Keratinocyte (primary cell): ENCODE results near the gene NAV3. TPM values are rescaled to one million over a fixed set of nuclear protein-coding genes. Genes with fewer than 3 reads are reported as not detected.
A peak's percentile ranks its signal among the peaks of the same experiment; 100 is the strongest.

ENCODE experiments used
- DNase-seq: peaks from one replicate; pipeline ENCODE4 v3.0.0-alpha.2; 2011; ENCODE audit warnings: low read depth, missing footprints, low spot score
- FAIRE-seq: peaks from 2 replicates; lab custom pipeline; 2011; peaks lifted over from hg19 to GRCh38; lab: Jason Lieb, UNC
- H2AFZ ChIP-seq: 2 replicates; pipeline ENCODE4 v1.6.0; 2012; ENCODE audit warnings: low read length, control low read depth, inconsistent platforms; ENCODE audit not compliant: control insufficient read depth
- H3K27ac ChIP-seq: 2 replicates; pipeline ENCODE4 v1.5.1; 2011; ENCODE audit warnings: low read length; ENCODE audit not compliant: control insufficient read depth, insufficient read depth
- H3K27me3 ChIP-seq: 3 replicates; pipeline ENCODE4 v1.6.0; 2011; ENCODE audit warnings: low read length; ENCODE audit not compliant: control insufficient read depth, insufficient read depth; ENCODE audit errors: extremely low read depth
- H3K36me3 ChIP-seq, 2 experiments: 2 replicates in 1 of 2; 3 replicates in 1 of 2; pipeline ENCODE4 v1.5.1; 2011; ENCODE audit warnings: low read length in 2 of 2, mild to moderate bottlenecking in 1 of 2; ENCODE audit not compliant: control insufficient read depth in 2 of 2, insufficient read depth in 2 of 2; ENCODE audit errors: extremely low read depth in 1 of 2
- H3K4me1 ChIP-seq: 3 replicates; pipeline ENCODE4 v1.5.1; 2011; ENCODE audit warnings: low read length; ENCODE audit not compliant: control insufficient read depth, insufficient read depth; ENCODE audit errors: extremely low read depth
- H3K4me2 ChIP-seq: 3 replicates; pipeline ENCODE4 v1.6.0; 2011; ENCODE audit warnings: low read depth, low read length; ENCODE audit not compliant: control insufficient read depth, insufficient read depth; ENCODE audit errors: extremely low read depth
- H3K4me3 ChIP-seq, 3 experiments: fragments of 200-600 bp in 1 of 3; sonication (generic) in 1 of 3; 2 replicates in 2 of 3; 3 replicates in 1 of 3; pipeline ENCODE4 v1.5.1; 2011 to 2016; ENCODE audit warnings: low read length in 3 of 3, mild to moderate bottlenecking in 3 of 3, control low read depth in 2 of 3, inconsistent platforms in 1 of 3, low read depth in 1 of 3, mixed read lengths in 1 of 3, mixed run types in 1 of 3, moderate library complexity in 1 of 3; ENCODE audit not compliant: control insufficient read depth in 2 of 3, insufficient read depth in 2 of 3; ENCODE audit errors: extremely low read depth in 1 of 3
- H3K79me2 ChIP-seq: 2 replicates; pipeline ENCODE4 v1.6.0; 2012; ENCODE audit warnings: low read length; ENCODE audit not compliant: control insufficient read depth, insufficient read depth
- H3K9ac ChIP-seq: 3 replicates; pipeline ENCODE4 v1.6.0; 2011; ENCODE audit warnings: low read length; ENCODE audit not compliant: control insufficient read depth, insufficient read depth; ENCODE audit errors: extremely low read depth
- H3K9me1 ChIP-seq: 3 replicates; pipeline ENCODE4 v1.6.0; 2011; ENCODE audit warnings: low read length; ENCODE audit not compliant: control insufficient read depth, insufficient read depth; ENCODE audit errors: extremely low read depth
- H3K9me3 ChIP-seq: 2 replicates; pipeline ENCODE4 v1.5.1; 2012; ENCODE audit warnings: low read depth, low read length; ENCODE audit not compliant: control insufficient read depth
- H4K20me1 ChIP-seq: 3 replicates; pipeline ENCODE4 v1.6.0; 2011; ENCODE audit warnings: low read length; ENCODE audit not compliant: control insufficient read depth, insufficient read depth; ENCODE audit errors: extremely low read depth
- EZH2 ChIP-seq: IDR thresholded peaks from one replicate; pipeline ENCODE4 v1.6.1; 2012; ENCODE audit warnings: inconsistent platforms, mild to moderate bottlenecking, low read length, moderate library complexity
- dilution Hi-C: fragments of 300-500 bp; cut with MboI; formaldehyde crosslinking; loops from one replicate; pipeline ENCODE4 v1.7.0; 2020; ENCODE audit warnings: low sequenced_read_pairs; ENCODE audit not compliant: extremely low pct_ligation_motif_present
- polyA plus RNA-seq, 5 experiments: library from polyadenylated mRNA; depleted of rRNA in 3 of 5; stranded (reverse) in 3 of 5; stranded (forward) in 1 of 5; unstranded in 1 of 5; fragments of >200 nt; gene quantifications; 1 replicate in 1 of 5; 2 replicates in 3 of 5; 3 replicates in 1 of 5; pipeline versions ENCODE4 v1.2.1 to v1.2.3, GENCODE V29; 2011 to 2012; ENCODE audit warnings: missing spikeins in 2 of 5, low read depth in 1 of 5, low replicate concordance in 1 of 5
- TF ChIP-seq, protein P1 (sequence below), 3 experiments: IDR thresholded peaks in 1 of 3; conservative IDR thresholded peaks in 1 of 3; optimal IDR thresholded peaks in 1 of 3; 2 replicates in 2 of 3; 3 replicates in 1 of 3; pipeline versions ENCODE3 to v1.5.1; 2011; ENCODE audit warnings: low read length in 3 of 3, mild to moderate bottlenecking in 3 of 3, moderate library complexity in 2 of 3, control low read depth in 1 of 3, inconsistent platforms in 1 of 3; ENCODE audit not compliant: insufficient read depth in 2 of 3; ENCODE audit errors: extremely low read depth in 1 of 3

Gene NAV3
- polyA plus RNA-seq, 1 donor (not counting 4 experiments of a cell fraction or from before 2014, with no cell fraction given), result 22.6 TPM

DNA sequence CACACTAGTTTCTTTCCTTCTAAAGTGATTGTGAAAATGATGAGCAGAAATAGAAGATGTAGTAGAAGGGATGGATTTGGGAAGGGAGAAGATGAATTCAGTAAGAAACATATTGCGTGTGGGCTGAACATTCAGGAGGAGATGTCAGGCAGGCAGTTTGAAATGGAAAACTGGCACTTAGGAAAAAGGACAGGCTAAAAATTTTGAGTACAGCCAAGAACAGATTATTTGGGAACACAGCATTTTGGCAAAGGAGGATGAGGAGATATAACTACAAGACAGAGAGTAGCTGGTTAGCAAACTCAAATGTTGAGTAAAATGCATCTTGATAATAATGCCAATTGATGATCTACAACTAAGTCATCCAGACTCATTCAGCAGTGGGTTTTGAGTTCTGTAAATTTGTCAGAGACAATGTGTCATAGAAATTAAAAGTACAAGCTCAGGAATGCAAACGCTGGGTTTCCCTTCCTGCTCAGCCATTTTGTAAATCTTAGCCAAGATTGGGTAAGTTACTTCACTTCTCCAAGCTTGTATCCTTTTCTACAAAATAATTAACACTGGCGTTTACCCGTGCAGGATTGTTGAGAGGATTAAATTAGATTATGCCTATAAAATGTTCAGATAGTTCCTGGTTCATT is 255.0 kb downstream of the NAV3 start:
- Histone ChIP-seq H2AFZ (peak overlapping the region; percentile 23), H3K36me3 (peaks cover 0 to 5% of the 10 kb centered on the region in 2 experiments), H3K4me3 (no peak overlapping the region), H3K9me1 (no peaks in the 10 kb centered on the region), H3K79me2 (peaks cover 3% of the 10 kb centered on the region), H3K9me3 (no peaks in the 10 kb centered on the region), H4K20me1 (no peaks in the 10 kb centered on the region), H3K27me3 (no peaks in the 10 kb centered on the region), H3K4me2 (peak overlapping the region; percentile 9), H3K4me1 (peaks cover 9% of the 10 kb centered on the region), H3K9ac (no peak overlapping the region), H3K27ac (peak overlapping the region; percentile 42)
- dilution Hi-C loops, result no loop called here
- no peak for TF ChIP-seq EZH2
- TF ChIP-seq, protein P1, sequence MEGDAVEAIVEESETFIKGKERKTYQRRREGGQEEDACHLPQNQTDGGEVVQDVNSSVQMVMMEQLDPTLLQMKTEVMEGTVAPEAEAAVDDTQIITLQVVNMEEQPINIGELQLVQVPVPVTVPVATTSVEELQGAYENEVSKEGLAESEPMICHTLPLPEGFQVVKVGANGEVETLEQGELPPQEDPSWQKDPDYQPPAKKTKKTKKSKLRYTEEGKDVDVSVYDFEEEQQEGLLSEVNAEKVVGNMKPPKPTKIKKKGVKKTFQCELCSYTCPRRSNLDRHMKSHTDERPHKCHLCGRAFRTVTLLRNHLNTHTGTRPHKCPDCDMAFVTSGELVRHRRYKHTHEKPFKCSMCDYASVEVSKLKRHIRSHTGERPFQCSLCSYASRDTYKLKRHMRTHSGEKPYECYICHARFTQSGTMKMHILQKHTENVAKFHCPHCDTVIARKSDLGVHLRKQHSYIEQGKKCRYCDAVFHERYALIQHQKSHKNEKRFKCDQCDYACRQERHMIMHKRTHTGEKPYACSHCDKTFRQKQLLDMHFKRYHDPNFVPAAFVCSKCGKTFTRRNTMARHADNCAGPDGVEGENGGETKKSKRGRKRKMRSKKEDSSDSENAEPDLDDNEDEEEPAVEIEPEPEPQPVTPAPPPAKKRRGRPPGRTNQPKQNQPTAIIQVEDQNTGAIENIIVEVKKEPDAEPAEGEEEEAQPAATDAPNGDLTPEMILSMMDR (optimal IDR thresholded peaks at IDR 0.05 in 1 of 3, IDR thresholded peaks at IDR 0.05 in 1 of 3, conservative IDR thresholded peaks at IDR 0.05 in 1 of 3; ENCODE audit: extremely low read depth in 1 of 3, insufficient read depth in 2 of 3, low read length in 3 of 3), result no peak
- peak; percentile 71 for FAIRE-seq
- DNase-seq, result peak; percentile 44

DNA sequence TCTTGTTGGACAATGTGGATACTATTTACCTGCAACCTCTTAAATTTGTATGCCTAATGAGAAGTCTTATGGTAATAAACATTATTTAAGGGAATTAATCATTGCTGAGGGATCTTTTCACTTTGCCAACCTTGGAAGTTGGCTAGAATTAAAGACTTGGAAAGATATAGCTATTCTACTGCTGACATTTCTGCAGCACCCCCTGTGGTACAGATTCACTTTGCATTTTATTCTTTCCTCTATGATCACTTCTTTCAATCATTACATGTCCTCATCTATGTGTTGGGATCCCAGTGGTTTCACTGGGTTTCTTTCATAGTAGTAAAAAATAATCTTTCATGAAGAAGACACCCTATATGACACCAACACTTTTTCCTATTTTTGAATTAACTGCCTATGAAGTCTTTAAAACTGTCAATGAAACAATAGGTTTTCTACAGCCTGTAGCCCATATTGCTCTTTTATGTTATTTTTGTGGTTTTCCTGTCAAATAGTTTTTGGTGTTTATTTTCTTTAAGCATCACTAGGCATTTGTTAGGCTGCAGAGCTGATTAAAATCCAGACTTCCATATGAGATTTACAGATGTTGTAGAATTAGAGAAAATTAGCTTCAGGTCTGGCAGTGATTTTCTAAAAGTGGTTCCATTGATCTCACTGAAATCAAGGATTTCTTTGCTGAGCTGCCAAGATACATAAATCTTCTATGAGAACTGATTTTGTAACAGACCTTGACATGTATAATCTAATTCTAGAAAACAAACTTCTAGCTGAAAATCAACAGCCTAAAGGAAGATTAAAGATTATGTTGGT is 256.1 kb downstream of the NAV3 start:
- Histone ChIP-seq H3K79me2 (peaks cover 3% of the 10 kb centered on the region), H3K9me1 (no peaks in the 10 kb centered on the region), H3K36me3 (peaks cover 0 to 5% of the 10 kb centered on the region in 2 experiments), H4K20me1 (no peaks in the 10 kb centered on the region), H3K4me2 (no peak overlapping the region), H3K9ac (no peak overlapping the region), H3K4me1 (peaks cover 9% of the 10 kb centered on the region), H3K27ac (no peak overlapping the region), H3K27me3 (no peaks in the 10 kb centered on the region), H2AFZ (no peak overlapping the region), H3K4me3 (no peak overlapping the region), H3K9me3 (no peaks in the 10 kb centered on the region)
- dilution Hi-C loops, result no loop called here
- DNase-seq, result no peak
- TF ChIP-seq, protein P1 (optimal IDR thresholded peaks at IDR 0.05 in 1 of 3, IDR thresholded peaks at IDR 0.05 in 1 of 3, conservative IDR thresholded peaks at IDR 0.05 in 1 of 3; ENCODE audit: extremely low read depth in 1 of 3, insufficient read depth in 2 of 3, low read length in 3 of 3), result no peak
- TF ChIP-seq EZH2, result no peak
- FAIRE-seq, result no peak
